ENCODE results near the gene TMEM63B. TPM values are rescaled to one million over a fixed set of nuclear protein-coding genes. Genes with fewer than 3 reads are reported as not detected.

TMEM63B gene
- total and polyA plus RNA-seq, 2 of the 8 experiments (the other 6 are each of a cell fraction or from before 2014, with no cell fraction given): 61.1 to 96.8 TPM

- H3K4me3 ChIP-seq (ENCODE audit: extremely low read depth in 1 of 4, insufficient read depth in 2 of 4, low read depth in 3 of 4, low read length in 4 of 4): no peak overlapping the region
- no peak overlapping the region for H3K18ac ChIP-seq (ENCODE audit: extremely low read depth, low read length)
- H3K23ac ChIP-seq (ENCODE audit: insufficient read length): no peak overlapping the region
- 88% methylated on average over 11 of the region's 11 CpGs; no CpG with 5 or more reads in 1 of the 2 experiments for WGBS, 2 experiments (ENCODE audit: extremely low coverage in 1 of 2, insufficient coverage in 1 of 2, insufficient read length in 1 of 2, insufficient replicate concordance in 2 of 2, low coverage in 1 of 2, low lambda C conversion rate in 2 of 2, missing lambda C conversion rate in 1 of 2)
- peaks cover 0 to 6% (median 0%) of the 10 kb centered on the region in 4 experiments; a peak in 2 of 8 replicates for H3K36me3 ChIP-seq (ENCODE audit: control insufficient read depth in 2 of 4, insufficient read depth in 4 of 4, low read length in 3 of 4)
- no peak overlapping the region for H3K27ac ChIP-seq (ENCODE audit: low read depth, low read length)
- no peak overlapping the region for H3K9ac ChIP-seq (replicated peaks in 1 of 4; ENCODE audit: extremely low read depth in 1 of 4, low read depth in 3 of 4, low read length in 3 of 4)
- H4K5ac ChIP-seq (ENCODE audit: insufficient read length, low read depth, low read length): no peak overlapping the region
- H3K79me2 ChIP-seq (ENCODE audit: control insufficient read depth in 1 of 2, insufficient read depth in 2 of 2, low read length in 2 of 2): no peaks in the 10 kb centered on the region
- H3K4me1 ChIP-seq (replicated peaks in 1 of 4; ENCODE audit: control insufficient read depth in 3 of 4, insufficient read depth in 4 of 4, low read length in 3 of 4): peaks cover 0 to 6% (median 3%) of the 10 kb centered on the region in 4 experiments; a peak in 6 of 7 replicates
- H2AK5ac ChIP-seq (ENCODE audit: low read depth, low read length): no peak overlapping the region
- H2BK5ac ChIP-seq (ENCODE audit: low read depth, low read length): no peak overlapping the region
- H3K4me2 ChIP-seq (ENCODE audit: insufficient read depth in 1 of 2, low read depth in 2 of 2, low read length in 2 of 2): no peak overlapping the region
- H2BK20ac ChIP-seq (ENCODE audit: low read length): no peak overlapping the region
- H3K79me1 ChIP-seq (ENCODE audit: low read depth, low read length): no peaks in the 10 kb centered on the region; the same call in 1 of the 2 replicates
- CTCF ChIA-PET (ENCODE audit: partially characterized antibody): interaction anchor here (0.6 to 3.8 kb wide), 8 partner anchors 10 to 175 kb away, joined by 3 to 26 read pairs (median 3); no protein-coding TSS in a partner anchor
- no peaks in the 10 kb centered on the region for H3K9me3 ChIP-seq (ENCODE audit: insufficient read depth in 2 of 2, low read depth in 1 of 2, low read length in 1 of 2)
- no peaks in the 10 kb centered on the region for H3K27me3 ChIP-seq (replicated peaks in 1 of 4; ENCODE audit: control insufficient read depth in 3 of 4, extremely low read depth in 1 of 4, insufficient read depth in 3 of 4, low read length in 3 of 4)
- no peak overlapping the region for H3K14ac ChIP-seq (ENCODE audit: insufficient read length)
- no peak overlapping the region for H2BK12ac ChIP-seq (ENCODE audit: low read depth, low read length)
- no peak overlapping the region for H2BK15ac ChIP-seq (ENCODE audit: low read length)
- H2BK120ac ChIP-seq (replicated peaks; ENCODE audit: low read depth, low read length): no peak overlapping the region
- no peak overlapping the region for H2AFZ ChIP-seq (ENCODE audit: low read length)
- FAIRE-seq: no peak
- DNase-seq (ENCODE audit: low read depth in 1 of 2, low spot score in 2 of 2): no peak
- no peaks in the 10 kb centered on the region for H3K23me2 ChIP-seq (ENCODE audit: low read depth, low read length)
- no peak overlapping the region for H3K56ac ChIP-seq (replicated peaks; ENCODE audit: insufficient read length, low read depth, low read length)
- H4K91ac ChIP-seq (replicated peaks; ENCODE audit: insufficient read length, low read length): no peak overlapping the region
- POLR2A ChIA-PET (ENCODE audit: partially characterized antibody): interaction anchor here (0.8 to 1.7 kb wide), 4 partner anchors 16 to 919 kb away, joined by 3 to 5 read pairs (median 4); no protein-coding TSS in a partner anchor
- no peak overlapping the region; the same call in 1 of the 2 replicates for H4K8ac ChIP-seq (ENCODE audit: extremely low read depth, insufficient read depth, low read length)
- H3K4ac ChIP-seq (replicated peaks; ENCODE audit: insufficient read length, low read depth, low read length): no peak overlapping the region
- peaks cover 0 to 7% of the 10 kb centered on the region in 2 experiments for H4K20me1 ChIP-seq (replicated peaks in 1 of 2; ENCODE audit: control insufficient read depth in 1 of 2, insufficient read depth in 2 of 2, low read length in 2 of 2)
- TF ChIP-seq MAFK (IDR thresholded peaks at IDR 0.05; ENCODE audit: low read depth, low read length): no peak
- TF ChIP-seq KDM4A (IDR thresholded peaks at IDR 0.05; ENCODE audit: low read depth, low read length, severe bottlenecking): no peak
- TF ChIP-seq SRF (IDR thresholded peaks at IDR 0.05; ENCODE audit: low read depth, low read length): no peak
- TF ChIP-seq POLR2A (IDR thresholded peaks at IDR 0.05; ENCODE audit: control extremely low read depth in 1 of 2, low read depth in 2 of 2, low read length in 2 of 2): no peak
- no peak for TF ChIP-seq TEAD4 (IDR thresholded peaks at IDR 0.05; ENCODE audit: low read depth, low read length)
- TF ChIP-seq GTF2F1 (IDR thresholded peaks at IDR 0.05; ENCODE audit: borderline replicate concordance, low read depth, low read length): no peak
- no peak for TF ChIP-seq POLR2AphosphoS5 (IDR thresholded peaks at IDR 0.05; ENCODE audit: low read depth, low read length)
- TF ChIP-seq BCL11A (IDR thresholded peaks at IDR 0.05; ENCODE audit: low read depth in 2 of 2, low read length in 2 of 2): no peak
- TF ChIP-seq BRCA1 (IDR thresholded peaks at IDR 0.05; ENCODE audit: low read depth, low read length): no peak
- TF ChIP-seq ZNF274 (IDR thresholded peaks at IDR 0.05; ENCODE audit: borderline replicate concordance, extremely low read depth, low read length): no peak
- no peak for TF ChIP-seq PHF8 (conservative IDR thresholded peaks at IDR 0.05; ENCODE audit: low read depth, low read length)
- TF ChIP-seq USF2 (IDR thresholded peaks at IDR 0.05; ENCODE audit: low read length): no peak
Observed at GRCh38 chr6:44088827-44089590, 38.3 kb upstream of the TMEM63B start.

All from H1 (cell line).